ENCODE results near the gene NEDD9. TPM values are rescaled to one million over a fixed set of nuclear protein-coding genes. Genes with fewer than 3 reads are reported as not detected.

The NEDD9 gene
- total and polyA plus RNA-seq, 2 of the 13 experiments (the other 11 are each of a cell fraction or from before 2014, with no cell fraction given), result 27.1 to 389 TPM

DNA sequence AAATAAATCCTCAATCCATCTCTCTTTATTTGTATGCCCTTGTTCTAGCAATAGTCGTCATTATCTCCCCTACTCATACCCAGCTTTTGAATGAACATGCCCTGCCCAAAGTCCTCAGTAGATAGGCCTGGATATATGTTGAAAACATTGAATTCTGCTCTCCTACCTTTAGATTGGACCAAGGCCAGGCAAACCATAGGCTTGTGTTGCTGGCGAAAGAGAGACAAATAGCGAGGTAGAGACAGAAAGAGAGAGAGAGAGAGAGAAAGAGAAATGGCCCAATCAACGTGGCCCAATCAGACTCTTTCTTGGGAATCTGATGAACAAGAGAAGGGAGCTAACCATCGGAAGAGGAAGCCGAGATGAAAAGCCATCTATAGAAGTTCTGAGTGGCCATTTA lies 45.2 kb downstream of the NEDD9 start:
- TF ChIP-seq POLR2AphosphoS5 (IDR thresholded peaks at IDR 0.05; ENCODE audit: low read depth, low read length) (peak; percentile 37), PRMT3 (CRISPR knock-in tag; IDR thresholded peaks at IDR 0.05; ENCODE audit: borderline replicate concordance, low read depth) (no peak), RBM22 (optimal IDR thresholded peaks at IDR 0.05; ENCODE audit: low read length) (peak; percentile 92)
- TF ChIP-seq, protein P1, sequence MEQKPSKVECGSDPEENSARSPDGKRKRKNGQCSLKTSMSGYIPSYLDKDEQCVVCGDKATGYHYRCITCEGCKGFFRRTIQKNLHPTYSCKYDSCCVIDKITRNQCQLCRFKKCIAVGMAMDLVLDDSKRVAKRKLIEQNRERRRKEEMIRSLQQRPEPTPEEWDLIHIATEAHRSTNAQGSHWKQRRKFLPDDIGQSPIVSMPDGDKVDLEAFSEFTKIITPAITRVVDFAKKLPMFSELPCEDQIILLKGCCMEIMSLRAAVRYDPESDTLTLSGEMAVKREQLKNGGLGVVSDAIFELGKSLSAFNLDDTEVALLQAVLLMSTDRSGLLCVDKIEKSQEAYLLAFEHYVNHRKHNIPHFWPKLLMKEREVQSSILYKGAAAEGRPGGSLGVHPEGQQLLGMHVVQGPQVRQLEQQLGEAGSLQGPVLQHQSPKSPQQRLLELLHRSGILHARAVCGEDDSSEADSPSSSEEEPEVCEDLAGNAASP (CRISPR knock-in tag; IDR thresholded peaks at IDR 0.05; ENCODE audit: borderline replicate concordance), result no peak
- ATAC-seq (no peak), FAIRE-seq (no peak), DNase-seq (ENCODE audit: low spot score) (no peak)
- Histone ChIP-seq H4K20me1 (ENCODE audit: insufficient read depth, low read length) (peaks cover 83% of the 10 kb centered on the region), H3K9ac (ENCODE audit: insufficient read depth, low read depth, low read length) (no peak overlapping the region), H3K4me2 (ENCODE audit: low read depth, low read length) (no peak overlapping the region), H2AFZ (ENCODE audit: low read length) (no peak overlapping the region), H3K4me3 (replicated peaks in 1 of 3; ENCODE audit: insufficient read depth in 1 of 3, low read depth in 2 of 3, low read length in 3 of 3) (no peak overlapping the region), H3K9me3 (ENCODE audit: low read length) (no peaks in the 10 kb centered on the region), H3K79me2 (ENCODE audit: insufficient read depth, low read length) (peaks cover 9% of the 10 kb centered on the region), H3K4me1 (ENCODE audit: insufficient read depth, low read length) (peaks cover 35% of the 10 kb centered on the region), H3K36me3 (replicated peaks in 1 of 2; ENCODE audit: control insufficient read depth in 1 of 2, insufficient read depth in 2 of 2, low read length in 2 of 2) (peaks cover 52 to 82% of the 10 kb centered on the region in 2 experiments), H3K27me3 (ENCODE audit: control insufficient read depth in 1 of 2, insufficient read depth in 2 of 2, low read length in 2 of 2) (no peaks in the 10 kb centered on the region), H3K27ac (ENCODE audit: extremely low read length, insufficient read depth, low read length) (peak overlapping the region; percentile 49)
- intact Hi-C loops (cut with micrococcal nuclease; ENCODE audit: unreplicated experiment), result no loop called here
- 96% methylated on average over 6 of the region's 6 CpGs for WGBS (ENCODE audit: low lambda C conversion rate)
- ChIA-PET CTCF (ENCODE audit: low intra/inter-chr PET ratio, low total read pairs) (no interaction called here), POLR2A (interaction anchor here (1.0 to 5.3 kb wide), 3 partner anchors 15 to 35 kb away, joined by 3 to 41 read pairs (median 4); no protein-coding TSS in a partner anchor)
- in situ Hi-C loops (cut with HindIII; ENCODE audit: extremely low pct_ligation_motif_present, low pct_unique_long_range_greater_than_20kb), result no loop called here
- BruUV-seq (replicated peaks), result no TSS peak

DNA sequence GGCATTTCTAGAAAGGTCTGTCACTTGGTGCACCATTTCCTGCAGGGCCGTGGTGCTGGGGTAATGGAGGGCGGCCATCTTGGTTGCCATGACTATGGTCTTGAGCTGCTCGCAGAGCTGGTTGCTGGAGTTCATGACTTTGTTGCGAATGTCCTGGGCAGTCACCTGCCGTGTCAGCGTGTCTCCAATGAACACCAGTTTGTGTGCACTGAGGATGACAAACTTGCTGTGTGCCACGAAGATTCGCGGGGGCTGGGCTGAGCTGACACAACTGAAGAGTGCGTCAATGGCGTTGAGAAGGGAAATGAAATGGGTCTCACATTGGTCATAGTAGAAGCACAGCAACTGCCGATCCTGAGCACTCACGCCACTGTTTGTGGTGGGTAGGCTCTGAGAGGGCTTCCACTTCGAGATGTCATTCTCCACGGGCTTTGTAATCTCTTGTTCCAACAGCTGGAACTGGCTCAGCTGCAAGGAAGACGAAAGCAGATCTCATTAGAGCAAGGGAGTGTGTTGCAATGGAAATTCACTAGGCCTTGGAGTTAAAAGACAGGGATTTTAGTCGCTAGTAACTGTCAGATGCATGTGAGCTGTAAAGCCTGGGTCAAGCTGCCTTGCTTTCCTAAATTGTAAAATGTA lies 47.1 kb downstream of the NEDD9 start:
- H3K9me3 ChIP-seq (ENCODE audit: low read length), result no peaks in the 10 kb centered on the region
- no peak for FAIRE-seq
- no peak overlapping the region for H3K4me2 ChIP-seq (ENCODE audit: low read depth, low read length)
- no peak for ATAC-seq
- POLR2A ChIA-PET, result interaction anchor here (0.9 to 5.3 kb wide), 2 partner anchors 17 to 47 kb away, joined by 3 to 41 read pairs; partner anchors contain the start of gene NEDD9
- in situ Hi-C loops (cut with HindIII; ENCODE audit: extremely low pct_ligation_motif_present, low pct_unique_long_range_greater_than_20kb), result no loop called here
- peaks cover 38% of the 10 kb centered on the region for H3K4me1 ChIP-seq (ENCODE audit: insufficient read depth, low read length)
- no peak overlapping the region for H3K27ac ChIP-seq (ENCODE audit: extremely low read length, insufficient read depth, low read length)
- peaks cover 63% of the 10 kb centered on the region for H4K20me1 ChIP-seq (ENCODE audit: insufficient read depth, low read length)
- CTCF ChIA-PET (ENCODE audit: low intra/inter-chr PET ratio, low total read pairs), result no interaction called here
- intact Hi-C loops (cut with micrococcal nuclease; ENCODE audit: unreplicated experiment), result no loop called here
- peaks cover 9% of the 10 kb centered on the region for H3K79me2 ChIP-seq (ENCODE audit: insufficient read depth, low read length)
- no peak for DNase-seq (ENCODE audit: low spot score)
- H3K4me3 ChIP-seq (replicated peaks in 1 of 3; ENCODE audit: insufficient read depth in 1 of 3, low read depth in 2 of 3, low read length in 3 of 3), result no peak overlapping the region
- no peaks in the 10 kb centered on the region for H3K27me3 ChIP-seq (ENCODE audit: control insufficient read depth in 1 of 2, insufficient read depth in 2 of 2, low read length in 2 of 2)
- H3K9ac ChIP-seq (ENCODE audit: insufficient read depth, low read depth, low read length), result no peak overlapping the region
- peaks cover 39 to 63% of the 10 kb centered on the region in 2 experiments for H3K36me3 ChIP-seq (replicated peaks in 1 of 2; ENCODE audit: control insufficient read depth in 1 of 2, insufficient read depth in 2 of 2, low read length in 2 of 2)
- BruUV-seq (replicated peaks), result TSS peak; percentile 1
- no peak overlapping the region for H2AFZ ChIP-seq (ENCODE audit: low read length)
- WGBS (ENCODE audit: low lambda C conversion rate), result 96% methylated on average over 17 of the region's 17 CpGs
- TF ChIP-seq RBM22 (optimal IDR thresholded peaks at IDR 0.05; ENCODE audit: low read length) (peak; percentile 98), ZNF878 (CRISPR knock-in tag; IDR thresholded peaks at IDR 0.05) (0 out of 2 replicates have a peak, but pooled peaks have one; percentile 34), CHCHD3 (CRISPR knock-in tag; IDR thresholded peaks at IDR 0.05) (no peak), ZNF577 (CRISPR knock-in tag; IDR thresholded peaks at IDR 0.05; ENCODE audit: borderline replicate concordance, low read depth) (no peak), SSRP1 (CRISPR knock-in tag; IDR thresholded peaks at IDR 0.05) (peak; percentile 77; the same call in 1 of the 2 replicates), ZNF607 (CRISPR knock-in tag; IDR thresholded peaks at IDR 0.05; ENCODE audit: borderline replicate concordance) (no peak), ZFP37 (CRISPR knock-in tag; IDR thresholded peaks at IDR 0.05; ENCODE audit: borderline replicate concordance) (no peak), HOXA3 (CRISPR knock-in tag; IDR thresholded peaks at IDR 0.05) (0 out of 2 replicates have a peak, but pooled peaks have one; percentile 15)
- TF ChIP-seq, protein P2, sequence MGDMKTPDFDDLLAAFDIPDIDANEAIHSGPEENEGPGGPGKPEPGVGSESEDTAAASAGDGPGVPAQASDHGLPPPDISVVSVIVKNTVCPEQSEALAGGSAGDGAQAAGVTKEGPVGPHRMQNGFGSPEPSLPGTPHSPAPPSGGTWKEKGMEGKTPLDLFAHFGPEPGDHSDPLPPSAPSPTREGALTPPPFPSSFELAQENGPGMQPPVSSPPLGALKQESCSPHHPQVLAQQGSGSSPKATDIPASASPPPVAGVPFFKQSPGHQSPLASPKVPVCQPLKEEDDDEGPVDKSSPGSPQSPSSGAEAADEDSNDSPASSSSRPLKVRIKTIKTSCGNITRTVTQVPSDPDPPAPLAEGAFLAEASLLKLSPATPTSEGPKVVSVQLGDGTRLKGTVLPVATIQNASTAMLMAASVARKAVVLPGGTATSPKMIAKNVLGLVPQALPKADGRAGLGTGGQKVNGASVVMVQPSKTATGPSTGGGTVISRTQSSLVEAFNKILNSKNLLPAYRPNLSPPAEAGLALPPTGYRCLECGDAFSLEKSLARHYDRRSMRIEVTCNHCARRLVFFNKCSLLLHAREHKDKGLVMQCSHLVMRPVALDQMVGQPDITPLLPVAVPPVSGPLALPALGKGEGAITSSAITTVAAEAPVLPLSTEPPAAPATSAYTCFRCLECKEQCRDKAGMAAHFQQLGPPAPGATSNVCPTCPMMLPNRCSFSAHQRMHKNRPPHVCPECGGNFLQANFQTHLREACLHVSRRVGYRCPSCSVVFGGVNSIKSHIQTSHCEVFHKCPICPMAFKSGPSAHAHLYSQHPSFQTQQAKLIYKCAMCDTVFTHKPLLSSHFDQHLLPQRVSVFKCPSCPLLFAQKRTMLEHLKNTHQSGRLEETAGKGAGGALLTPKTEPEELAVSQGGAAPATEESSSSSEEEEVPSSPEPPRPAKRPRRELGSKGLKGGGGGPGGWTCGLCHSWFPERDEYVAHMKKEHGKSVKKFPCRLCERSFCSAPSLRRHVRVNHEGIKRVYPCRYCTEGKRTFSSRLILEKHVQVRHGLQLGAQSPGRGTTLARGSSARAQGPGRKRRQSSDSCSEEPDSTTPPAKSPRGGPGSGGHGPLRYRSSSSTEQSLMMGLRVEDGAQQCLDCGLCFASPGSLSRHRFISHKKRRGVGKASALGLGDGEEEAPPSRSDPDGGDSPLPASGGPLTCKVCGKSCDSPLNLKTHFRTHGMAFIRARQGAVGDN (CRISPR knock-in tag; IDR thresholded peaks at IDR 0.05), result peak; percentile 69

Measured in HepG2 (cell line).